IMR-90 (cell line): ENCODE results near the gene ZNF420. TPM values are rescaled to one million over a fixed set of nuclear protein-coding genes. Genes with fewer than 3 reads are reported as not detected.

ENCODE experiments used
- ATAC-seq: fragments of 200-7000 bp; cut with Tn5 transposase; 2 replicates; pipeline ENCODE4 v1.9.1; 2020; ENCODE audit warnings: low read depth, mild to moderate bottlenecking, moderate library complexity
- BruUV-seq: library from RNA; stranded (reverse); fragments of 400-500 nt; replicated peaks from 2 replicates; lab custom pipeline; 2021; lab: Mats Ljungman, UMichigan
- CTCF ChIA-PET: fragments of 300-600 bp; formaldehyde crosslinking; extraction: SDS; loops from one replicate; lab custom pipeline; 2021; ENCODE audit warnings: antibody characterized with exemption; lab: Yijun Ruan, JAX
- POLR2A ChIA-PET: fragments of 300-600 bp; sonication (Branson Sonifier 250); formaldehyde crosslinking; loops from one replicate; lab custom pipeline; 2022; ENCODE audit warnings: antibody characterized with exemption; ENCODE audit not compliant: unreplicated experiment; lab: Charles Lee
- DNase-seq: peaks from one replicate; pipeline ENCODE4 v3.0.0; 2013
- H2AFZ ChIP-seq: replicated peaks from 2 replicates; pipeline ENCODE3; 2013; ENCODE audit warnings: low read length, mild to moderate bottlenecking; ENCODE audit not compliant: poor library complexity
- H2AK5ac ChIP-seq: 2 replicates; pipeline ENCODE4 v1.6.1; 2013; ENCODE audit warnings: low read depth, low read length, inconsistent platforms
- H2AK9ac ChIP-seq: replicated peaks from 2 replicates; pipeline ENCODE3; 2013; ENCODE audit warnings: mild to moderate bottlenecking, low read depth, low read length, moderate library complexity; ENCODE audit not compliant: poor library complexity
- H2BK120ac ChIP-seq: 2 replicates; pipeline ENCODE4 v1.6.1; 2013; ENCODE audit warnings: low read depth, low read length, inconsistent platforms
- H2BK15ac ChIP-seq: 3 replicates; pipeline ENCODE4 v1.6.1; 2013; ENCODE audit warnings: low read depth, low read length, inconsistent platforms
- H2BK20ac ChIP-seq: 2 replicates; pipeline ENCODE4 v1.6.1; 2013; ENCODE audit warnings: low read depth, mild to moderate bottlenecking, inconsistent platforms, low read length, moderate library complexity
- H2BK5ac ChIP-seq: 2 replicates; pipeline ENCODE4 v1.6.1; 2013; ENCODE audit warnings: mild to moderate bottlenecking, low read depth, low read length, inconsistent platforms; ENCODE audit not compliant: poor library complexity, severe bottlenecking
- H3K14ac ChIP-seq: replicated peaks from 2 replicates; pipeline ENCODE4 v1.6.1; 2013; ENCODE audit warnings: low read depth, low read length, inconsistent platforms
- H3K18ac ChIP-seq: 2 replicates; pipeline ENCODE4 v1.6.1; 2013; ENCODE audit warnings: low read depth, low read length, control low read depth
- H3K23ac ChIP-seq: 2 replicates; pipeline ENCODE4 v1.6.1; 2013; ENCODE audit warnings: low read depth, low read length, inconsistent platforms
- H3K27ac ChIP-seq: 2 replicates; pipeline ENCODE4 v1.5.1; 2013; ENCODE audit warnings: mild to moderate bottlenecking, control low read depth, low read length; ENCODE audit not compliant: insufficient read depth
- H3K27me3 ChIP-seq: 2 replicates; pipeline ENCODE4 v1.6.1; 2013; ENCODE audit warnings: low read length; ENCODE audit not compliant: control insufficient read depth, insufficient read depth
- H3K36me3 ChIP-seq: 2 replicates; pipeline ENCODE4 v1.6.1; 2013; ENCODE audit warnings: low read length, mixed read lengths; ENCODE audit not compliant: control insufficient read depth, insufficient read depth
- H3K4ac ChIP-seq: 2 replicates; pipeline ENCODE4 v1.6.1; 2013; ENCODE audit warnings: low read depth, low read length, inconsistent platforms
- H3K4me1 ChIP-seq: 2 replicates; pipeline ENCODE4 v1.6.1; 2013; ENCODE audit warnings: low read length, mixed read lengths; ENCODE audit not compliant: control insufficient read depth, insufficient read depth
- H3K4me2 ChIP-seq: 2 replicates; pipeline ENCODE4 v1.6.1; 2013; ENCODE audit warnings: low read depth, mild to moderate bottlenecking, control low read depth, low read length, moderate library complexity
- H3K4me3 ChIP-seq: 2 replicates; pipeline ENCODE4 v1.5.1; 2013; ENCODE audit warnings: low read depth, mild to moderate bottlenecking, control low read depth, low read length, moderate library complexity; ENCODE audit not compliant: insufficient read depth
- H3K56ac ChIP-seq: 2 replicates; pipeline ENCODE4 v1.6.1; 2013; ENCODE audit warnings: low read length, inconsistent platforms; ENCODE audit not compliant: insufficient read depth; ENCODE audit errors: extremely low read depth
- H3K79me1 ChIP-seq, 2 experiments: 2 replicates each; pipeline ENCODE4 v1.6.1; 2013; ENCODE audit warnings: low read length in 2 of 2, inconsistent platforms in 1 of 2, low read depth in 1 of 2
- H3K9ac ChIP-seq: 2 replicates; pipeline ENCODE4 v1.6.1; 2013; ENCODE audit warnings: low read depth, low read length, control low read depth
- H3K9me1 ChIP-seq: 2 replicates; pipeline ENCODE4 v1.6.1; 2013; ENCODE audit warnings: low read length, inconsistent platforms; ENCODE audit not compliant: insufficient read depth
- H3K9me3 ChIP-seq: 2 replicates; pipeline ENCODE4 v1.6.1; 2013; ENCODE audit warnings: low read length; ENCODE audit not compliant: control insufficient read depth, insufficient read depth
- H4K20me1 ChIP-seq: 2 replicates; pipeline ENCODE4 v1.6.1; 2013; ENCODE audit warnings: low read length, inconsistent platforms; ENCODE audit not compliant: insufficient read depth
- H4K5ac ChIP-seq: 2 replicates; pipeline ENCODE4 v1.6.1; 2013; ENCODE audit warnings: mild to moderate bottlenecking, low read depth, low read length, control low read depth
- H4K8ac ChIP-seq, 2 experiments: 2 replicates each; pipeline ENCODE4 v1.6.1; 2013; ENCODE audit warnings: low read depth in 2 of 2, low read length in 2 of 2, control low read depth in 1 of 2, inconsistent platforms in 1 of 2
- H4K91ac ChIP-seq: 2 replicates; pipeline ENCODE4 v1.6.1; 2013; ENCODE audit warnings: low read depth, low read length, inconsistent platforms; ENCODE audit not compliant: insufficient read depth
- CEBPB ChIP-seq: IDR thresholded peaks from 2 replicates; pipeline ENCODE4 v1.6.1; 2012; ENCODE audit warnings: low read depth, low read length, improper control_type of control experiment
- RAD21 ChIP-seq: IDR thresholded peaks from 2 replicates; pipeline ENCODE4 v1.6.1; 2012; ENCODE audit warnings: low read length, improper control_type of control experiment
- dilution Hi-C: fragments of 300-500 bp; cut with HindIII; formaldehyde crosslinking; loops from one replicate; pipeline ENCODE4 v1.14.3; 2018; ENCODE audit warnings: low sequenced_read_pairs; ENCODE audit not compliant: unreplicated experiment
- in situ Hi-C: fragments of 300-500 bp; cut with MboI; formaldehyde crosslinking; loops from 3 replicates; pipeline ENCODE4 v1.14.3; 2019; ENCODE audit warnings: low sequenced_read_pairs, inconsistent platforms, mixed read lengths
- intact Hi-C: fragments of 100-400 bp; cut with micrococcal nuclease; formaldehyde crosslinking; loops from 2 replicates; pipeline ENCODE4 v1.10.0; 2022
- polyA plus RNA-seq, 3 experiments: library from polyadenylated mRNA; depleted of rRNA; stranded (reverse); fragments of >200 nt; gene quantifications; 2 replicates each; pipeline ENCODE4 v1.2.3, GENCODE V29; 2012; ENCODE audit warnings: low replicate concordance in 1 of 3
- total RNA-seq: library from RNA; depleted of rRNA; stranded (reverse); fragments of >200 nt; gene quantifications from 2 replicates; pipeline ENCODE4 v1.2.3, GENCODE V29; 2012

Gene ZNF420
- total and polyA plus RNA-seq, 2 of the 4 experiments (the other 2 are of a cell fraction), result 1.5 to 11.7 TPM

- H3K27ac ChIP-seq, result no peak overlapping the region
- H4K8ac ChIP-seq, result no peak overlapping the region
- H4K91ac ChIP-seq, result no peak overlapping the region
- H2BK15ac ChIP-seq, result no peak overlapping the region
- H3K4me1 ChIP-seq, result no peaks in the 10 kb centered on the region
- no peak overlapping the region for H3K23ac ChIP-seq
- peaks cover 4% of the 10 kb centered on the region for H3K9me3 ChIP-seq
- no TSS peak for BruUV-seq
- peaks cover 10 to 12% of the 10 kb centered on the region in 2 experiments for H3K79me1 ChIP-seq
- no peak overlapping the region for H3K56ac ChIP-seq
- ATAC-seq (no peak), DNase-seq (no peak)
- intact Hi-C loops, result loop anchor here (10.0 kb wide), 1 partner anchor 299 kb away; the partner anchor contains the start of gene ZNF850
- H2BK5ac ChIP-seq, result no peak overlapping the region
- H3K18ac ChIP-seq, result no peak overlapping the region
- ChIA-PET POLR2A (no interaction called here), CTCF (no interaction called here)
- H4K20me1 ChIP-seq, result no peaks in the 10 kb centered on the region
- no peak overlapping the region for H3K4ac ChIP-seq
- TF ChIP-seq RAD21 (no peak), CEBPB (peak; percentile 53)
- dilution Hi-C loops, result no loop called here
- no peak overlapping the region for H2BK20ac ChIP-seq
- H3K27me3 ChIP-seq, result no peaks in the 10 kb centered on the region
- H3K36me3 ChIP-seq, result no peaks in the 10 kb centered on the region
- H2AK5ac ChIP-seq, result no peak overlapping the region
- no peak overlapping the region for H2AFZ ChIP-seq
- no peak overlapping the region for H3K14ac ChIP-seq
- no peak overlapping the region for H2BK120ac ChIP-seq
- H4K5ac ChIP-seq, result no peak overlapping the region
- in situ Hi-C loops, result no loop called here
- H3K9ac ChIP-seq, result no peak overlapping the region
- no peaks in the 10 kb centered on the region for H3K9me1 ChIP-seq
- H3K4me2 ChIP-seq, result no peak overlapping the region
- H3K4me3 ChIP-seq, result no peak overlapping the region
- H2AK9ac ChIP-seq, result no peak overlapping the region
These were observed 4.1 kb upstream of the ZNF420 start for GRCh38 chr19:37074111-37074510.
